GM23338 (cell line): ENCODE data around the gene LMBR1.
A peak's percentile ranks its signal among the peaks of the same experiment; 100 is the strongest.

Experiments used
- CREB1 ChIP-seq: fragments of 250-450 bp; sonication (Bioruptor Pico); IDR thresholded peaks from 2 replicates; pipeline ENCODE4 v1.5.0; 2020; ENCODE audit warnings: low read depth, mild to moderate bottlenecking, moderate library complexity
- CTCF ChIP-seq, 2 experiments: fragments of 200-600 bp in 1 of 2; sonication (generic) in 1 of 2; conservative IDR thresholded peaks; 2 replicates each; pipeline versions ENCODE4 v1.5.1 to v1.6.1; 2016 to 2017; ENCODE audit warnings: antibody characterized with exemption in 2 of 2, low read depth in 2 of 2, mild to moderate bottlenecking in 2 of 2, moderate library complexity in 1 of 2
- ETS1 ChIP-seq: IDR thresholded peaks from 2 replicates; pipeline ENCODE4 v1.6.1; 2016; ENCODE audit warnings: antibody characterized with exemption
- EZH2 ChIP-seq: fragments of 200-600 bp; sonication (generic); IDR thresholded peaks from one replicate; pipeline ENCODE4 v1.8.0; 2017; ENCODE audit warnings: antibody characterized with exemption, mild to moderate bottlenecking, low read depth; ENCODE audit not compliant: unreplicated experiment
- EZH2phosphoT487 ChIP-seq: fragments of 200-600 bp; sonication (generic); IDR thresholded peaks from one replicate; pipeline ENCODE4 v1.8.1; 2018; ENCODE audit warnings: antibody characterized with exemption; ENCODE audit not compliant: unreplicated experiment
- JUNB ChIP-seq: IDR thresholded peaks from one replicate; pipeline ENCODE4 v1.6.1; 2016; ENCODE audit warnings: antibody characterized with exemption; ENCODE audit not compliant: unreplicated experiment
- NANOG ChIP-seq: IDR thresholded peaks from 2 replicates; pipeline ENCODE4 v1.6.1; 2016; ENCODE audit warnings: antibody characterized with exemption, borderline replicate concordance
- POLR2AphosphoS5 ChIP-seq: IDR thresholded peaks from 2 replicates; pipeline ENCODE4 v1.6.1; 2016; ENCODE audit warnings: antibody characterized with exemption, low read depth
- STAT1 ChIP-seq: IDR thresholded peaks from one replicate; pipeline ENCODE4 v1.6.1; 2016; ENCODE audit warnings: antibody characterized with exemption; ENCODE audit not compliant: unreplicated experiment
- ZNF114 ChIP-seq: fragments of 250-450 bp; sonication (Bioruptor Pico); IDR thresholded peaks from 2 replicates; pipeline ENCODE4 v1.5.0; 2020; ENCODE audit warnings: mild to moderate bottlenecking, moderate library complexity
- ZNF331 ChIP-seq: fragments of 250-450 bp; sonication (Bioruptor Pico); IDR thresholded peaks from 2 replicates; pipeline ENCODE4 v1.5.0; 2020; ENCODE audit warnings: low read depth, mild to moderate bottlenecking, moderate library complexity
- TF ChIP-seq, protein P1 (sequence below): IDR thresholded peaks from one replicate; pipeline ENCODE4 v1.6.1; 2018; ENCODE audit warnings: antibody characterized with exemption; ENCODE audit not compliant: unreplicated experiment
- TF ChIP-seq, protein P2 (sequence below): fragments of 250-450 bp; sonication (Bioruptor Pico); IDR thresholded peaks from 2 replicates; pipeline ENCODE4 v1.5.0; 2020; ENCODE audit warnings: mild to moderate bottlenecking, moderate library complexity

DNA sequence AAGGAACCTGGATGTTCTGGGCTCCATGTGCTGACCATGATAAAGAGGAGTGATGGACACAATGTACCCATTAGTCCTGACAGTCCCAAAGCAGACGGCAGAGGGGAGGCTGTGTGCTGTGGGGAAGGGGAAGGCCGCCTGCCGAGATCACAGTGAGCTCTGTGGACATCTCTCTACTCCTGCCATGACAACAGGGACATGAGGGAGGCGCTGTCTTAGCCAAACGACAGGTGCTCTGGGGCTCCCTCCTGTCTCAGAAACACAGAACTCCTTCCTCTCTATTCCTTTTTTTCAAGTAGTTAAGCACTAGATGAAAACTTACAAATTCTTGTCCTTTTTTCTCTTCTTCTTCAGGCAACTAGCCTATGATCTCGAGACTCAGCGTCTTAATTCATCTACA, 139.4 kb downstream of the LMBR1 start:
- TF ChIP-seq CTCF (conservative IDR thresholded peaks at IDR 0.05; ENCODE audit: low read depth in 2 of 2) (peak; percentile 46 to 63; a peak in 3 of 4 replicates), POLR2AphosphoS5 (no peak), EZH2 (no peak), ETS1 (no peak), EZH2phosphoT487 (no peak), JUNB (no peak), ZNF114 (CRISPR knock-in tag) (no peak), CREB1 (no peak), ZNF331 (CRISPR knock-in tag) (no peak), NANOG (no peak), STAT1 (no peak)
- TF ChIP-seq, protein P1, sequence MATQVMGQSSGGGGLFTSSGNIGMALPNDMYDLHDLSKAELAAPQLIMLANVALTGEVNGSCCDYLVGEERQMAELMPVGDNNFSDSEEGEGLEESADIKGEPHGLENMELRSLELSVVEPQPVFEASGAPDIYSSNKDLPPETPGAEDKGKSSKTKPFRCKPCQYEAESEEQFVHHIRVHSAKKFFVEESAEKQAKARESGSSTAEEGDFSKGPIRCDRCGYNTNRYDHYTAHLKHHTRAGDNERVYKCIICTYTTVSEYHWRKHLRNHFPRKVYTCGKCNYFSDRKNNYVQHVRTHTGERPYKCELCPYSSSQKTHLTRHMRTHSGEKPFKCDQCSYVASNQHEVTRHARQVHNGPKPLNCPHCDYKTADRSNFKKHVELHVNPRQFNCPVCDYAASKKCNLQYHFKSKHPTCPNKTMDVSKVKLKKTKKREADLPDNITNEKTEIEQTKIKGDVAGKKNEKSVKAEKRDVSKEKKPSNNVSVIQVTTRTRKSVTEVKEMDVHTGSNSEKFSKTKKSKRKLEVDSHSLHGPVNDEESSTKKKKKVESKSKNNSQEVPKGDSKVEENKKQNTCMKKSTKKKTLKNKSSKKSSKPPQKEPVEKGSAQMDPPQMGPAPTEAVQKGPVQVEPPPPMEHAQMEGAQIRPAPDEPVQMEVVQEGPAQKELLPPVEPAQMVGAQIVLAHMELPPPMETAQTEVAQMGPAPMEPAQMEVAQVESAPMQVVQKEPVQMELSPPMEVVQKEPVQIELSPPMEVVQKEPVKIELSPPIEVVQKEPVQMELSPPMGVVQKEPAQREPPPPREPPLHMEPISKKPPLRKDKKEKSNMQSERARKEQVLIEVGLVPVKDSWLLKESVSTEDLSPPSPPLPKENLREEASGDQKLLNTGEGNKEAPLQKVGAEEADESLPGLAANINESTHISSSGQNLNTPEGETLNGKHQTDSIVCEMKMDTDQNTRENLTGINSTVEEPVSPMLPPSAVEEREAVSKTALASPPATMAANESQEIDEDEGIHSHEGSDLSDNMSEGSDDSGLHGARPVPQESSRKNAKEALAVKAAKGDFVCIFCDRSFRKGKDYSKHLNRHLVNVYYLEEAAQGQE = no peak
- TF ChIP-seq, protein P2, sequence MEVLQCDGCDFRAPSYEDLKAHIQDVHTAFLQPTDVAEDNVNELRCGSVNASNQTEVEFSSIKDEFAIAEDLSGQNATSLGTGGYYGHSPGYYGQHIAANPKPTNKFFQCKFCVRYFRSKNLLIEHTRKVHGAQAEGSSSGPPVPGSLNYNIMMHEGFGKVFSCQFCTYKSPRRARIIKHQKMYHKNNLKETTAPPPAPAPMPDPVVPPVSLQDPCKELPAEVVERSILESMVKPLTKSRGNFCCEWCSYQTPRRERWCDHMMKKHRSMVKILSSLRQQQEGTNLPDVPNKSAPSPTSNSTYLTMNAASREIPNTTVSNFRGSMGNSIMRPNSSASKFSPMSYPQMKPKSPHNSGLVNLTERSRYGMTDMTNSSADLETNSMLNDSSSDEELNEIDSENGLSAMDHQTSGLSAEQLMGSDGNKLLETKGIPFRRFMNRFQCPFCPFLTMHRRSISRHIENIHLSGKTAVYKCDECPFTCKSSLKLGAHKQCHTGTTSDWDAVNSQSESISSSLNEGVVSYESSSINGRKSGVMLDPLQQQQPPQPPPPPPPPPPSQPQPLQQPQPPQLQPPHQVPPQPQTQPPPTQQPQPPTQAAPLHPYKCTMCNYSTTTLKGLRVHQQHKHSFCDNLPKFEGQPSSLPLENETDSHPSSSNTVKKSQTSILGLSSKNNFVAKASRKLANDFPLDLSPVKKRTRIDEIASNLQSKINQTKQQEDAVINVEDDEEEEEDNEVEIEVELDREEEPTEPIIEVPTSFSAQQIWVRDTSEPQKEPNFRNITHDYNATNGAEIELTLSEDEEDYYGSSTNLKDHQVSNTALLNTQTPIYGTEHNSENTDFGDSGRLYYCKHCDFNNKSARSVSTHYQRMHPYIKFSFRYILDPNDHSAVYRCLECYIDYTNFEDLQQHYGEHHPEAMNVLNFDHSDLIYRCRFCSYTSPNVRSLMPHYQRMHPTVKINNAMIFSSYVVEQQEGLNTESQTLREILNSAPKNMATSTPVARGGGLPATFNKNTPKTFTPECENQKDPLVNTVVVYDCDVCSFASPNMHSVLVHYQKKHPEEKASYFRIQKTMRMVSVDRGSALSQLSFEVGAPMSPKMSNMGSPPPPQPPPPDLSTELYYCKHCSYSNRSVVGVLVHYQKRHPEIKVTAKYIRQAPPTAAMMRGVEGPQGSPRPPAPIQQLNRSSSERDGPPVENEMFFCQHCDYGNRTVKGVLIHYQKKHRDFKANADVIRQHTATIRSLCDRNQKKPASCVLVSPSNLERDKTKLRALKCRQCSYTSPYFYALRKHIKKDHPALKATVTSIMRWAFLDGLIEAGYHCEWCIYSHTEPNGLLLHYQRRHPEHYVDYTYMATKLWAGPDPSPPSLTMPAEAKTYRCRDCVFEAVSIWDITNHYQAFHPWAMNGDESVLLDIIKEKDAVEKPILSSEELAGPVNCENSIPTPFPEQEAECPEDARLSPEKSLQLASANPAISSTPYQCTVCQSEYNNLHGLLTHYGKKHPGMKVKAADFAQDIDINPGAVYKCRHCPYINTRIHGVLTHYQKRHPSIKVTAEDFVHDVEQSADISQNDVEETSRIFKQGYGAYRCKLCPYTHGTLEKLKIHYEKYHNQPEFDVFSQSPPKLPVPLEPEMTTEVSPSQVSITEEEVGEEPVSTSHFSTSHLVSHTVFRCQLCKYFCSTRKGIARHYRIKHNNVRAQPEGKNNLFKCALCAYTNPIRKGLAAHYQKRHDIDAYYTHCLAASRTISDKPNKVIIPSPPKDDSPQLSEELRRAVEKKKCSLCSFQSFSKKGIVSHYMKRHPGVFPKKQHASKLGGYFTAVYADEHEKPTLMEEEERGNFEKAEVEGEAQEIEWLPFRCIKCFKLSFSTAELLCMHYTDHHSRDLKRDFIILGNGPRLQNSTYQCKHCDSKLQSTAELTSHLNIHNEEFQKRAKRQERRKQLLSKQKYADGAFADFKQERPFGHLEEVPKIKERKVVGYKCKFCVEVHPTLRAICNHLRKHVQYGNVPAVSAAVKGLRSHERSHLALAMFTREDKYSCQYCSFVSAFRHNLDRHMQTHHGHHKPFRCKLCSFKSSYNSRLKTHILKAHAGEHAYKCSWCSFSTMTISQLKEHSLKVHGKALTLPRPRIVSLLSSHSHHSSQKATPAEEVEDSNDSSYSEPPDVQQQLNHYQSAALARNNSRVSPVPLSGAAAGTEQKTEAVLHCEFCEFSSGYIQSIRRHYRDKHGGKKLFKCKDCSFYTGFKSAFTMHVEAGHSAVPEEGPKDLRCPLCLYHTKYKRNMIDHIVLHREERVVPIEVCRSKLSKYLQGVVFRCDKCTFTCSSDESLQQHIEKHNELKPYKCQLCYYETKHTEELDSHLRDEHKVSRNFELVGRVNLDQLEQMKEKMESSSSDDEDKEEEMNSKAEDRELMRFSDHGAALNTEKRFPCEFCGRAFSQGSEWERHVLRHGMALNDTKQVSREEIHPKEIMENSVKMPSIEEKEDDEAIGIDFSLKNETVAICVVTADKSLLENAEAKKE (CRISPR knock-in tag) = no peak
